ENCODE measurements around the gene TBL1X. TPM values are rescaled to one million over a fixed set of nuclear protein-coding genes. Genes with fewer than 3 reads are reported as not detected.

Gene TBL1X
- total and polyA plus RNA-seq, 2 of the 8 experiments (the other 6 are each of a cell fraction or from before 2014, with no cell fraction given): 13.3 to 25.6 TPM

- TF ChIP-seq CHD7 (IDR thresholded peaks at IDR 0.05; ENCODE audit: insufficient replicate concordance, low read length) (no peak), KDM5A (IDR thresholded peaks at IDR 0.05; ENCODE audit: low read length) (no peak), SIX5 (IDR thresholded peaks at IDR 0.05; ENCODE audit: low read depth, low read length) (no peak), TBP (IDR thresholded peaks at IDR 0.05; ENCODE audit: low read depth, low read length) (no peak), HDAC6 (IDR thresholded peaks at IDR 0.05; ENCODE audit: low read depth, low read length) (no peak)
Observed at GRCh38 chrX:9654929-9655328, 190.1 kb downstream of the TBL1X start (continued).

Data from H1 (cell line).